ENCODE measurements around the gene CCR8.
"Not testable (repeated sequence)": the region's sequence is repeated elsewhere in the genome, so short reads cannot be mapped to it uniquely, and the experiment has no call there.

Gene CCR8

GRCh38 chr3:39317571-39318169 is 11.8 kb upstream of the CCR8 start:
- no peak for DNase-seq (ENCODE audit: low read depth)

DNA sequence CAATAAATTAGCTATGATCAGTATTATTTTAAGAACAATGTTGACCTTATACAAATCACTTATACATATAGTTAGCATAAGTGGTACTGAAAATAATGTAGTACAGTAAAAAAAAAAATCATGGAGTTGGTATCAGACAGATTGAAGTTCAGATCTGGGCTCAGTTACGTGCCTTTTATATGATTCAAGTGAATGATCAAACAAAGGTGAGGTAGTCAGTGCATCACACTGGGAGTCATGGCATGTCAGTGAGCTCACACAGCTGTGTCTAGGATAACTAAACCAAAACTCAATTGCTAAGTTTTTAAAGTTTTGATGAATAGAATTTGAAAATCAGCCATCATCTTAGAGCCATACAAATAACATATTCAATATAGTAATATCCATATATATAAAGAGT is 11.2 kb upstream of the CCR8 start:
- DNase-seq (ENCODE audit: low read depth), result no peak

- DNase-seq (ENCODE audit: low read depth), result no peak
These were observed 10.3 kb upstream of the CCR8 start for GRCh38 chr3:39319249-39319648.

DNA sequence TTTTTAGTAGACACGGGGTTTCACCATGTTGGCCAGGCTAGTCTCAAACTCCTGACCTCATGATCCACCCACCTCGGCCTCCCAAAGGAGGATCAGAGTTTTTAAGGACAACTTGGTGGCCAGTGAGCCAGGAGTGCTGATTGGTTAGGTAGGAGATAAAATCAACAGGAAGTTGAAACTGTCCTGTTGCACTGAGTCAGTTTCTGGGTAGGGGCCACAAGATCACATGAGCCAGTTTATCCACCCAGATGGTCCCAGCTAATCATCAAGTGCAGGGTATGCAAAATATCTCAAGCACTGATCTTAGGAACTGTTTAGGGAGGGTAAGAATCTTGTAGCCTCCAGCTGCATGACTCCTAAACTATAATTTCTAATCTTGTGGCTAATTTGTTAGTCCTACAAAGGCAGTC is 7.9 kb upstream of the CCR8 start:
- DNase-seq (ENCODE audit: low read depth), result not testable (repeated sequence)

DNA sequence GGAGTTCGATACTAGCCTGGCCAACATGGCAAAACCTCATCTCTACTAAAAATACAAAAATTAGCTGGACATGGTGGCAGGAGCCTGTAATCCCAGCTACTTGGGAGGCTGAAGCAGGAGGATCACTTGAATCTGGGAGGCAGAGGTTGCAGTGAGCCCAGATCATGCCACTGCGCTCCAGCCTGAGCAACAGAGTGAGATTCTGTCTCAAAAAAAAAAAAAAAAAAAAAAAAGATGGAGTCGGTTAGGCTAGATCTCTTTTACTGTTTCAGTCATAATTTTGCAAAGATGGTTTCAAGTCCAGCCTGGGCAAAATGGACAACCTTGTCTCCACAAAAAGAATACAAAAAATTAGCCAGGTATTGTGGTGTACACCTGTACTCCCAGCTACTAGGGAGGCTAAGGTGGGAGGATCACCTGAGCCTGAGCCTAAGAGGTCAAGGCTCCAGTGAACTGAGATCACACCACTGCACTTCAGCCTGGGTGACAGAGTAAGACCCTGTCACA is 7.2 kb upstream of the CCR8 start:
- DNase-seq (ENCODE audit: low read depth), result not testable (repeated sequence)

DNA sequence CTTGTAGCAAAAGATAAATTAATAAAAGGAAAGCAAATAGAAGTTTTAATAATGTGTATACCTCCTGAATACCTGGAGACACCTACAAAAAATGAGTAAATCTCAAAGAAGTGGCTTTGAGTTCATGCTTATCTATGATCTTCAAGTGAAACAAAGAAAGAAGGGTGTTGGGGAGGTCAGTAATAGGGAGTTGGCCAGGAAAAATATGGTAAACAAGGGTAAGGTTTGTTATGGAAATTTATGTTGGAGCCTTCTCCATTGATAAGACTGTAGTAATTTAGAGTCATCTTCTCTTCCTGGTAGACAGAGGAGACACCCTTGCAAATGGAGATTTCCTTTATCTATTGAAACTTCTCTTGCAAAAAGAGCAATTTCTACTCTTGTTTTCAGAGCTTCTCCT is 6.6 kb upstream of the CCR8 start:
- DNase-seq (ENCODE audit: low read depth), result no peak

DNA sequence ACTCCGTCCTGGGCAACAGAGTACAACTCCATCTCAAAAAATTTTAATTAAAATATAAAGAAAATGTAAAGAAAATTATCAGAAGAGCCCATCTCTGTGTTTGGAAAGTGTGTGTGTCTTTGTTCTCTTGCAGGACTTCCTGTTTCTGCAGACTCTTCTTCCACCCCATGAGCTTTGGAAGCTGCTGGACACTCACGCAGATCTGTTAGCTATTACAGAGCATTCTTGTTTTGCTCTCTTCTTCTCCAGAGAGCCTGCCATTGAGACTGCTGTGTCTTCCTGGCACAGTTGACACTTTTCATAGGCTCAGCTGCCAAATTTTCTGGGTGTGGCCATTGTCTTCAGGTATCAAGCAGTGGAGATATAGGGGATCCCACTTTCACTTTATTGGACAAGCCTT is 6.0 kb upstream of the CCR8 start:
- no peak for DNase-seq (ENCODE audit: low read depth)

- no peak for DNase-seq (ENCODE audit: low read depth)
These were observed 4.3 kb upstream of the CCR8 start for GRCh38 chr3:39325236-39325635.

GRCh38 chr3:39327053-39327745 is 2.3 kb upstream of the CCR8 start:
- DNase-seq (ENCODE audit: low read depth), result no peak

DNA sequence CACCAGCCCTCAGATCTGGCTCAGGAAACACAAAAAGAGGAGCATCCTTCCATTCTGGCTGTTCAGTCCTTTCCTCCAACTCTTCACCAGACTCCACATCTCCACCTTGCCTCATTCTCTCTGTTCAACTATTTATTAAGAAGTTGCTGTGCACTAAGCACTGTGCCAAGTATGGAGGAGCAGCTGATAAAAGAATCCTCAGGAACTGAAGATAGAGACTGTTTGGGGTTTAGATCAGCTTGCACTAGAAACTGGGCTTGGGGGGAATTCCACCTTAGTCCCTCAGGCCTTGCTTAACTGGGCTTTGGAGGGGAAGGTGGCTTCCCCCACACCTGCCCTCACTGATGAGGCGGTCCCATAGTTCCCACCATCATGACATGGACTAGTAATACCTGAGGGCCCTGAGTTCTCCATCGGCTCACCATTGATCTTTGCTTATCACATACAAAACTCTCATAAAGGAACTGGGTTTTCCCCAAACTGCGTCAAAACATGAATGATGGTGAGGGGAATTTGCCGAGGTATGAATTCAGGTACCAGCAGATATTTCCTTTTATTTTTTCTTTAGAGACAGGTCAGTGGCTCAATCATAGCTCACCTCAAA is 1.7 kb upstream of the CCR8 start:
- DNase-seq (ENCODE audit: low read depth), result no peak

DNA sequence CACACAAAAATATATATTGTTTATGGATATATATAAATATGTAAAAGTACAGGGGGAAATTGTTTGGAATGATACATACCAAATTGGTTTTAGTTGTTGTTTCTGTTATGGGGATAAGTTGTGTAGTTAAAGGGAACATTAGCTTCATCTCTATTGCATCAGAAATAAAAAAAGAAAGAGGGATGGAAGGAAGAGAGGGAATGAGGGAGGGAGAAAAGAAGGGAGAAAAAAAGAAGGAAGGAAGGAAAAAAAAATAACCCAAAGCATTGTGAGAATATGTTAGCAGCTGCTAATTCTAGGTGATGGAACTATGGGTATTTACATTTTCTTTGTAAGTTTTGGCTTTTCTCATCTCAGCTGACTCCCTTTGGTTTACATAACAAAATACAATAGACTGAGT is 1.3 kb downstream of the CCR8 start:
- DNase-seq (ENCODE audit: low read depth), result no peak

DNA sequence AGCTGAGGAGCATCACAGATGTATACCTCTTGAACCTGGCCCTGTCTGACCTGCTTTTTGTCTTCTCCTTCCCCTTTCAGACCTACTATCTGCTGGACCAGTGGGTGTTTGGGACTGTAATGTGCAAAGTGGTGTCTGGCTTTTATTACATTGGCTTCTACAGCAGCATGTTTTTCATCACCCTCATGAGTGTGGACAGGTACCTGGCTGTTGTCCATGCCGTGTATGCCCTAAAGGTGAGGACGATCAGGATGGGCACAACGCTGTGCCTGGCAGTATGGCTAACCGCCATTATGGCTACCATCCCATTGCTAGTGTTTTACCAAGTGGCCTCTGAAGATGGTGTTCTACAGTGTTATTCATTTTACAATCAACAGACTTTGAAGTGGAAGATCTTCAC is 3.0 kb downstream of the CCR8 start:
- DNase-seq (ENCODE audit: low read depth), result no peak

DNA sequence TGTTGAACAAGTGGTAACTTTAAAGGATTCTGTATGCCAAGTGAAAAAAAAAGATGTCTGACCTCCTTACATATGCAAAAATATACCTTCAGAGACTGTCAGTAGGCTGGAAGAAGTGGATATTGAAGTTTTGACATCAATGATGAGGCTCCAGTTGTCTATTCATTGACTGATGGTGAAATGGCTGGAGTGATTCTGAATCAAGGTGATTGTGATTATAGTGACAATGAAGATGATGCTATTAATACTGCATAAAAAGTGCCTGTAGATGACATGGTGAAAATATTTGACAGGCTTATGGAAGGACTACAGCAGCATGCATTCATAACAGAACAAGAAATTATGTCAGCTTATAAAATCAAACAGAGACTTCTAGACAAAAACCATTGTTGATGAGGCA is 4.1 kb downstream of the CCR8 start:
- DNase-seq (ENCODE audit: low read depth), result no peak

DNA sequence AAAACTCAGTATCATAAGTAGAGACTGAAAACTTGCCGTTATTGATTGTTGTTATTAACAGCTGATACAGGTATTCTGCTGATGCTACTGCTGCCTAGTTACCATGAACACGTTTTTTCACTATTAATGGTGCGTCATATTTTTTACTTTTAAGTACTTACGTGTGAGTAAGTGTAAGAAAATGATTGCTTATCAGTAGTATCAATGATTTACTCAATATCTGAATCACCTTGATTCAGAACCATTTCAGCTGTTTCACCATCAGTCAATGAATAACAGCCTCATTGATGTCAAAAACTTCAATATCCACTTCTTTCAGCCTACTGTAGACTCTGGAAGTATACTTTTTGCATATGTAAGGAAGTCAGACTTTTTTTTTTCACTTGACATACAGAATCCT is 4.7 kb downstream of the CCR8 start:
- DNase-seq (ENCODE audit: low read depth), result no peak

- no peak for DNase-seq (ENCODE audit: low read depth)
These were observed 8.7 kb downstream of the CCR8 start for GRCh38 chr3:39338201-39338600.

DNA sequence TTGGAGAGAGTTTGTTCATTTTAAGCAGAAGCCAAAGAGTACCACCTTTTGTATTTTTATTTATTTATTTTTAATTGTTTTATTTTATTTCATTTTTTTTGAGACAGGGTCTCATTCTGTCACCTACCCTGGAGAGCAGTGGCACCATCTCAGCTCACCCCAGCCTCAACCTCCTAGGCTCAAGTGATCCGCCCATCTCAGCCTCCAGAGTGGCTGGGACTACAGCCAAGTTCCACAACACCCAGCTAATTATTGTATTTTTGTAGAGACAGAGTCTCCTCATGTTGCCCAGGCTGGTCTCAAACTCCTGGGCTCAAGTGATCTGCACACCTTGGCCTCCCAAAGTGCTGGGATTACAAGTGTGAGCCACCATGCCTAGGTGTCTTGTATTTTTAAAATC is 9.6 kb downstream of the CCR8 start:
- no peak for DNase-seq (ENCODE audit: low read depth)

DNA sequence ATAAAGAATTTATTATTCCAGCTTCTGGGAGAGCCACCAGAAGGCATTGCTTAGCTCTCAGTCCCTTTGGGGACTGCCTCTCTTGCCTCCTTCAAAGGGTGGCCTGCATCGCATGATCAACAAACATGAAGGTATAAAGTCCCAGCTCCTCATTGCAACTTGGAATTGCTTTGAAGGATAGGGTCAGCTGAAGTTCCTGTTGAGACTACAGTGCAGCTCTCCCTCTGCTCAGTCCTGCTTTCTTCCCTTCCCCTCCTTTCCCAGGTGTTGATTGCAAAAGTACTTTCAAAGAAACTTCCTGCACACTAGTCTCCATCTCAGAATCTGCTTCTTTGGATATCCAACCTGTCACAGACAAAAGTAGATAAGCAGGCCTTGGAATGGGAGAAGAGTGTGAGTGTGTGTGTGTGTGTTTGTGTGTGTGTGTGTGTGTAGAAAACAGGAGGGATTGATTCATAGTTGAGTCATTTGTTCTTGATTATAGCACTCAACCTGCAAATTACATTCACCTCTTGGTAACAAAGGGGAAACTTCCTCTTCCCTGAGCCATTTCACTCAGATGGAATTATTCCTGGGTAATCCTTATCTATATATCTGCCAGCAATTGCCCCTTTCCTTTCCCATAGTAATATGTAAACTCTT is 13.7 kb downstream of the CCR8 start:
- DNase-seq (ENCODE audit: low read depth), result no peak

GRCh38 chr3:39343760-39344159 is 14.3 kb downstream of the CCR8 start:
- no peak for DNase-seq (ENCODE audit: low read depth)

GRCh38 chr3:39344746-39345344 is 15.3 kb downstream of the CCR8 start:
- DNase-seq (ENCODE audit: low read depth), result no peak

DNA sequence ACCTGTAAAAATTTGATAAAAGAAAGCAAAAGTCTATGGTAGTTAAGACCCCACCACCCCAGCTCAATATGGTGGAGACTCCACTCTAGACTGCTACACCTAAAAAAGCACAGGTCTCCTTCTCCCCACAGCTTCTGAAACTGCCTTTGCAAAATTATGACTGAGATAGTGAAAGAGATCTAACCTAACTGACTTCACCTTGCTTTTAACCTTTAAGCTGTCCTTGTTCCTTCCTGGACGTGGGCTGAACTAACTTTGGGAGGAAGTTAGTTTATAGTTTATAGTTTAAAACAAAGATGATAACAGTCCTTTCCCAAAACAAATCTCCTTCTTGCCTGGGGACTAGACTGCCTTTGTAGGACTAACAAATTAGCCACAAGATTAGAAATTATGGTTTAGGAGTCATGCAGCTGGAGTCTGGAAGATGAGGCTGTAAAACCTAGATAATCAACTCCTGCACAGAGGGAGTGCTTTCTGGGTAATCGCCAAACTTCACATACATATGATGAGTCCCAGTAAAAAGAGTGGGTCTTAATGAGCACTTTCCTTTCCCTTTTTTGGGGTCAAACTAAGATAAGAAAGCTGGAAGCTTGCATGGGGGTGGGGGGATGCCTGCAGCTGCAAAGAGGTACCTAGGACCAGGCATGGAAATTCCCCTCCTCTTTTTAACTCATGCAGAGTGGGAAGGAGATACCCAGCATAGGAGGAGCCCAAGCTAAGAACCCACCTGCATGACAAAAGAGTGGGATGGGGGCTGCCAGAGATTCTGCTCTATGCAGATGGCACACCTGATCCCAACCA is 17.5 kb downstream of the CCR8 start:
- DNase-seq (ENCODE audit: low read depth), result no peak

- no peak for DNase-seq (ENCODE audit: low read depth)
These were observed 18.0 kb downstream of the CCR8 start for GRCh38 chr3:39347586-39347876.

GRCh38 chr3:39349080-39349479 is 19.6 kb downstream of the CCR8 start:
- no peak for DNase-seq (ENCODE audit: low read depth)

All from HS-27A (cell line).